ENCODE results near the gene WDR91. TPM values are rescaled to one million over a fixed set of nuclear protein-coding genes. Genes with fewer than 3 reads are reported as not detected.

WDR91 gene
- polyA plus RNA-seq, 3 donors: 50.9 to 70.3 (median 51.2) TPM

DNA sequence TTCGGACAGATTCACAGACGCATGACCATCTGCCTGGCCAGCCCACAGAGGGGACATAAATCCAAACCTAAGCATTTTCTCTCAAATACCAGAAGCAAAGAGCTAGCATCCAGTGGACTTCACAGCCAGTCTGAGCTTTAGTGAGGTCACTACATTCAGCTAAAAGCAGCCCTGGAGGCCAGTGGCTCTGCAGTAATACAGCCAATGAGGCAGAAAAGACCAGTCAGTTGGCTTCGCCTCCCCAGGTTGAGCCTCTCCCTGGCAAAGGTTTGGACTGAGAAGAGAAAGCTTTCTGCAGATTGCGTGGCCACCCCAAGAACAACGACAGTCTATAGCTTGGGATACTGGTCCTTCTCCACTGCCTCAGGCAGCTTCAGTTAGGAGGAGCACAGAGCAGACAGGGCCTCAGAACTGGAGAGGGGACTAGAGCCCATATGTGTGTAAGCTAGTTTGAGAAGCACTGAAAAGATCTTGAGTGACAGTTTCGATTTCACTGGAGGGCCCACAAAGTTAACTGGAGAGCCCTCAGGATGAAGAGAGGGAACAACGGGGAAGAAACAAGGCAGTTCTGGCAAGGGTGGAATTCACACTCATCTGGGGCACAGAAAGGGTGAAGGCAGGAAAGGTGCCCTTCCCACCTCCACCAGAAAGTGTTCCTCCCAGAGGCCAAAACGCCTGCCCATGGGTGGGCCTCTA, 3.8 kb downstream of the WDR91 start:
- DNase-seq (ENCODE audit: extremely low read depth in 1 of 11, low read depth in 9 of 11, low spot score in 4 of 11): no peak

- DNase-seq (ENCODE audit: extremely low read depth in 1 of 11, low read depth in 9 of 11, low spot score in 4 of 11): peak in 2 of 11 donors; percentile 23 to 68
Measured at GRCh38 chr7:135206941-135207391, 4.4 kb downstream of the WDR91 start.

GRCh38 chr7:135205850-135206249, 5.5 kb downstream of the WDR91 start:
- DNase-seq (ENCODE audit: extremely low read depth in 1 of 11, low read depth in 9 of 11, low spot score in 4 of 11): no peak

GRCh38 chr7:135204876-135205275, 6.5 kb downstream of the WDR91 start:
- DNase-seq (ENCODE audit: extremely low read depth in 1 of 11, low read depth in 9 of 11, low spot score in 4 of 11): no peak

DNA sequence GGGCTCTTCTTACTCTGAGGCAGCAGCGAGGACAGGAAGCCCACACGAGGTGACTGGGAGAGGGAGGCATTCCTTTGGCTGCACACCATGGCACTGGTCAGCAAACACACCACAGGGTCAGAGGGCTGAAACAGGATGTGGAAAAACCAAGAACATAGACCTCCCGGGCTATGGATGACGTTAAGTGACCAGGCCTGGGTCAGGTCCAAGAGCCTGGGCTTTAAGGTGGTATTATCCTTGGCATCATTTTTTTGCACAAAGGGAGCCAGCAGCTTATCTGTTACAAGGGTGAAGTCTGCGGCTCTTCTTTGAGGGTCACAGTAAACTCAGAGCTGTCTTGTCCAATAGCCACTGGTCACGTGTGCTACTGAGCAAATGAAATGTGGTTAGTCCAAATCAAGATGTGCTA, 7.0 kb downstream of the WDR91 start:
- no peak for DNase-seq (ENCODE audit: extremely low read depth in 1 of 11, low read depth in 9 of 11, low spot score in 4 of 11)

- DNase-seq (ENCODE audit: extremely low read depth in 1 of 11, low read depth in 9 of 11, low spot score in 4 of 11): no peak
Measured at GRCh38 chr7:135201350-135201749, 10.0 kb downstream of the WDR91 start.

DNA sequence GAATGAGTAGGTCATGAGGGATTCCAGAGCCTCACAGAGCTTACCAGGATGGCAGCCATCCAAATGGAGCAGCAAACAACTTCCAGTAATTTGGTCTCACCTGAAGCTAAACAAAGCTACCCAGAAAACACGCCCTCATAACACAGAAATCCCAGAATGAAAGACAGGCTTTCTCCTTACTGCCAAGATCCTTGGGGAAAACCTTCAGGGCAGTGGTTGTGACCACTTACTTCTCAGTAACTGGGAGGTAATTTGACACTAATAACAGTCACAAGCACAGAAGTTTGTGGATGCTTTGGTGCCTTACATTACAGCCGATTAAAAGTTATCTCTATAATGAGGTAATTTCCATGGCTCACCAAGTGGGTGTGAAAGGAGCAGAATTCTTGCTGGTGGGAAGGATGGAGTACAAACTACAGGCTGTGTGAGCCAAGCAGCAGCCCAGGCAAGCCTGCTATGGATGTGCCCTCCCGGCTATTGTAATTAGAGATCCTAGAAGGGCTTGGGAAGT, 10.4 kb downstream of the WDR91 start:
- DNase-seq (ENCODE audit: extremely low read depth in 1 of 11, low read depth in 9 of 11, low spot score in 4 of 11): no peak

- no peak for DNase-seq (ENCODE audit: extremely low read depth in 1 of 11, low read depth in 9 of 11, low spot score in 4 of 11)
Measured at GRCh38 chr7:135199439-135199838, 11.9 kb downstream of the WDR91 start.

GRCh38 chr7:135197906-135198655, 13.2 kb downstream of the WDR91 start:
- DNase-seq (ENCODE audit: extremely low read depth in 1 of 11, low read depth in 9 of 11, low spot score in 4 of 11): no peak

DNA sequence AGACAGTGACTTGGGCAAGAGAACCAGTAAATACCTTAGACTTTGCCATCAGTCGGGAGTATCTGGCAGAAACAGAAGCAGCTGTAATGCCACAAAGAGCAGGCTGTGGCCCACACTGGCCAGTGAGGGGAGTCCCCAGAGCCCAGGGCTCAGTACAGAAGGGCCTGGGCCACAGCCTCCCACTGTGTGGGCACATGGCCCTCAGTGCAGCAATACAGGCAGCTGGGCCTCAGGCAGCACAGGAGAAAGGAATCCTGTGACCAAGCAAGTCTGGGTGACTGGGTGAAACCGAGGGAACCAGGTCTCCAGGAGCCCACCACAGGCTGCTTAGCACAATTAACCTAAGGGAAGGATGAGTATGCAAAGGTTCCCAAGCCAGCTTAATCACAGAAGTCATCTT, 14.0 kb downstream of the WDR91 start:
- DNase-seq (ENCODE audit: extremely low read depth in 1 of 11, low read depth in 9 of 11, low spot score in 4 of 11): no peak

- no peak for DNase-seq (ENCODE audit: extremely low read depth in 1 of 11, low read depth in 9 of 11, low spot score in 4 of 11)
Measured at GRCh38 chr7:135195968-135196629, 15.2 kb downstream of the WDR91 start.

DNA sequence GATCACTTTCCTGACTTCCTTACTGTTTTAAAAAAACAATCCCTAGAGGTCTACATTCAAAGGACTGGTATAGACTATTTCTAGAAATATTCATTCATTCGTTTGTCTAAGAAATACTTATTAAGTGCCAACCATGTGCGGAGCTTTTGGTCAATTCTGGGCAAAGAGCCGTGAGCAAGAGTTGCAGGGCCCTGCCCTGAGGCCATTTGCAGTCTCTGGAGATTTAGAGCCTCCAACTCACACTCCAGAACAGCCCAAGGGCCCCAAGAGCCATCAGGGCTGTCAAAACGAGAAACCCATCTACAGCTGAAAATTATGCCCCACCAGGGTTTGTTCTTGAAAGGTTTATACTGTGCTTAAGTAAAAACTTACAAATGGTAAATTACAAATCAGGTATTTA, 16.2 kb downstream of the WDR91 start:
- no peak for DNase-seq (ENCODE audit: extremely low read depth in 1 of 11, low read depth in 9 of 11, low spot score in 4 of 11)

DNA sequence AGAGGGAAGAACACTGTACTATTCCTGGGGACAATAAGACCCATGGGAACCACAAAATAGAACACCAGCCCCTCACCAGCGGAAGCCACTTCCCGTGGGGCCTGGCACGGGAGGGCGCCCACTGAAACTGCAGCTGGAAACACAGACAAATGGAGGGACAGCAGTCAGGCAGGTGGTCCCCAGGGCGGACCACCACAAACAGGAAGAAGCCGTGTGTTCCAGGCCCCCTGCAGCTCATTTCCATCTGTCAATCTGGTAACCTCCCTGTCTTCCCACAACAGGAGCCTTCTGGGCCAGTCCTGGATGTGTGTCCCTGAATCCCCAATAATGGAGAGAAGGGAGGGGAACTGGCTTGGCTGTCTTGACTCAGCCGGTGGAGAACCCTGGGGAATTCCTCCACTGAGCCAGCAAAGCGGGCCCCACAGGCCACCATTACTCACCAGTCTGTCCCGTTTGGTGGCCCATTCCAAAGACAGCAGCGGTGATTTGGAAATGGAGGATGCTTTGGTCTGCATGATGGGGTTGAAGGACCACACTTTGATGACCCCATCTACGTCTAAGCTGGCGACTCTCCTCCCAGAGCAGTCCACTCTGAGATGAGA, 16.7 kb downstream of the WDR91 start:
- DNase-seq (ENCODE audit: extremely low read depth in 1 of 11, low read depth in 9 of 11, low spot score in 4 of 11): no peak

GRCh38 chr7:135193615-135194081, 17.7 kb downstream of the WDR91 start:
- DNase-seq (ENCODE audit: extremely low read depth in 1 of 11, low read depth in 9 of 11, low spot score in 4 of 11): no peak

DNA sequence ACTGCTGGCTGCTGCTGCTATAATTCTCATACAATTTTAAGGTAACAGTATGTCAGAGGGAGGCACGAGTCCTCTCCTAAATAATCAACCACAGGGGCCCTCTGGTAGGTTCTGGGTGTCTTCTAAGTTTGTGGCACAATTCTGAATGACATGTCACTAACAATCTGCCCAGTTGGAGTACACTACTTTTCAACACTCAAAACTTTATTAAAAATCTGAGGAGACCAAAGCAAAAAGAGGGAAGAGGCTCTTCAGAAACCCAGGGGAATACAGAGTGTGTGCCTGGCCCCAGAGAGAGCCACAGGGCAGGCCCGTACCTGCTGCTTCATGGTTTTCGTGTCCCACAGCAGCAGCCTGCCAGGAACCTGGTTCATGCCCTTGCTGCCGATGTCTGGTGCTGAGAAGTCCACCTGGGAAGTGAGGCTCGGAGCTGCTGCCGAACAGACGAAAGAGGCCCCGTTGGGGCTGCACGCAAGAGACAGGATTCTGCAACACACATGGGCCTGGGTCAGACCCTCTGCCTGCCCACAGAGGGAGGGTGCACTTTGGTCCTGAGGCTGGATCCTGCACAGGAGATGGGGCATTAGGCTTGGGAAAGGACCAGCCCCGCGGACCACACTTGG, 18.3 kb downstream of the WDR91 start:
- no peak for DNase-seq (ENCODE audit: extremely low read depth in 1 of 11, low read depth in 9 of 11, low spot score in 4 of 11)

DNA sequence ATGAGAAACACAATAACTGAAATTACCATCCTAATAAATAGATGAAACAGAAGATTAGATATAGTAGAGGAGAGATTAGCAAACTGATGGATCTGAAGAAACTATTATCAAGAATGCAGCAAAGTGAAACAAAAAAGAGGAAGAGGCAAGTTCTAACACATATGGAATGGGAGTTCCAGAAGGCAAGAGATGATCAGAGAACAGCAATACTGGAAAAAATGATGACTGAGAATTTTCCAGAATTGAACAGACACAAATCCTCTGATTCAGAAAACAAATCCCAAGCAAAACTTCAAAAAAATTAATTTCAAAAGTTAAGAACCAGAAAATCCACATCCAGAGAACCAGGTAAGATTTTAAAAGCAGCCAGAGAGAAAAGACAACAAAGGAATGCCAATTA, 20.6 kb downstream of the WDR91 start:
- DNase-seq (ENCODE audit: extremely low read depth in 1 of 11, low read depth in 9 of 11, low spot score in 4 of 11): no peak

DNA sequence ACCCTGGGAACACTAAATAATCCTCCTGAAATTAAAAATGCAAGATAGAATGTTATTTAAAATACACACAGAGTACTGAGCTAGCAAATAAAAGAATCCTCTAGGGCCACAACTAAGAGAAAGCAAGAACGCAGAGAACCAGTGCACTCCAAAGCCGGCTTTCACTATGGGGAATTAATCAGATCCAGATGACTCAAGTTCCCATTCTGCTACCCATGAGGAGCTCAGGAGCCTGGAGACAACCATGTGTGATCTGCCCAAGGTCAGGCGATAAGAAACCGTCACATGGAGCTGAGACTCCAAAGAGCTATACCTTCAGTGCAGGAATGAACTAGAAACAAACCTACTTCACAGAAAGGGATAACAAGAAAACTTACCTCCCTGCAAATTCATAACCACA, 21.4 kb downstream of the WDR91 start:
- no peak for DNase-seq (ENCODE audit: extremely low read depth in 1 of 11, low read depth in 9 of 11, low spot score in 4 of 11)

- no peak for DNase-seq (ENCODE audit: extremely low read depth in 1 of 11, low read depth in 9 of 11, low spot score in 4 of 11)
Measured at GRCh38 chr7:135189221-135189662, 22.1 kb downstream of the WDR91 start.
